Stimulated activated CD8-positive, alpha-beta memory T cell treated with anti-CD3 and anti-CD28 coated beads, Interleukin-4, amount 100 ng/mL, for 48 hours (primary cell): ENCODE measurements around the gene GNAQ.

Source experiments
- DNase-seq: peaks from one replicate; pipeline ENCODE4 v3.0.0-alpha.2; 2020

Gene GNAQ

DNA sequence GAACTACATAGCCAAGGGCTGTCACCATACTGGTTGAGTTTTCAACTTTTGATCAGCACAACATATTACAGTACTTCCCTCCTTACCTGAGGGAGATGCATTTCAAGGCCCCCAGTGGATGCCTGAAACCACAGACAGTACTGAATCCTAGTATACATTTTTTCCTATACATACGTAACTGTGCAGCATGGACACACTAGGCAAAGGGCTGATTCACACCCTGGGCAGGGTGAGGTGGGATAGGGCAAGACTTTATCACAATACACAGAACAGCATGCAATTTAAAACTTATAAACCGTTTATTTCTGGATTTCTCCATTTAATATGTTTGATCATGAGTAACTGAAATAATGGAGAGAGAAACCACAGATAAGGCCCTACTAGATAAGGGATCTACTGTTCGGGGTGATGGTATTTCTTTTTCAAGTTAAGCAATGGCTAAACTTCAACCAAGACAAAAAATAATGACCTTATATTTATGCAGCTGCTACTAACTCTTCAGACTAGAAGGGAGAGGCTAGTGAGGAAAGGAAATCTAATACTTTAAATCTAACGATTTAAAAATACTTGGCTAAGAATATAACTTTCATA lies 196.6 kb downstream of the GNAQ start:
- DNase-seq, result no peak

GRCh38 chr9:77833561-77834429 lies 197.8 kb downstream of the GNAQ start:
- no peak for DNase-seq

DNA sequence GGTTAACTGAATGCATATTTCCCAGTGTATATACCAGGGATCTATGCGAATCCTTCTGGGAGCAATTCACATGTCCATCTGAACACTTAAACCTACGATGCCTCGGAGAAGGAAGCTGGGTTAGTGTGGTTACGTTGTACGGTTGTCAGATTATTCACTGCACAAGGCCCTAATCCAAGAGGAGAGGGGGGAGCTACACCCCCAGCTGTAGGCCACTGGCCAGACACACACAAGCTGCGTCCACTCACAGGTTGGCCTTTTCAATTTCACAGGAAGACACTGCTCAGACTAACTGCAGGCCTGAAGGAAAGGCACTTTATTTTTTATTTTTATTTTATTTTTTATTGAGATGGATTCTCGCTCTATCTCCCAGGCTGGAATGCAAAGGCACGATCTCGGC lies 199.0 kb downstream of the GNAQ start:
- no peak for DNase-seq

DNA sequence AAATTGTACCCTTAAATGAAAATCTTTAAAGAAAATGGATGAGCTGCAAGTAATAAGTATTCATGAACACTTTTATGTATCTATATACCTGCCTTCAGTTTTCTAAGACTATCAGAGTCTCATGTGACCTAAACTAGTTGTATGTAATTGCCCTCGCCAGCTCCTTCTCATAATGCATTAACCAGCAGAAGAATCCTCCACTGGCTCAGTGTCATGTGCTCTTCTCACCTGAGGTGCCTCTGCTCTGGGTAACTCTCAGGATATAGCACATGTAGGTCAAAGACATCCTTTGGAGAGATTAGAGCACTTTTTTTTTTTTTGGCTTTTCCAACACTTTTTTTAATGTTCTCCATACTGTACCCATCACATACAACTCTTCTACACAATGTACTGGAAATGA lies 199.8 kb downstream of the GNAQ start:
- DNase-seq, result no peak

- no peak for DNase-seq
These were observed 200.9 kb downstream of the GNAQ start for GRCh38 chr9:77830618-77831285.

- DNase-seq, result no peak
These were observed 202.2 kb downstream of the GNAQ start for GRCh38 chr9:77829420-77829819.

GRCh38 chr9:77827104-77827784 lies 204.4 kb downstream of the GNAQ start:
- no peak for DNase-seq

DNA sequence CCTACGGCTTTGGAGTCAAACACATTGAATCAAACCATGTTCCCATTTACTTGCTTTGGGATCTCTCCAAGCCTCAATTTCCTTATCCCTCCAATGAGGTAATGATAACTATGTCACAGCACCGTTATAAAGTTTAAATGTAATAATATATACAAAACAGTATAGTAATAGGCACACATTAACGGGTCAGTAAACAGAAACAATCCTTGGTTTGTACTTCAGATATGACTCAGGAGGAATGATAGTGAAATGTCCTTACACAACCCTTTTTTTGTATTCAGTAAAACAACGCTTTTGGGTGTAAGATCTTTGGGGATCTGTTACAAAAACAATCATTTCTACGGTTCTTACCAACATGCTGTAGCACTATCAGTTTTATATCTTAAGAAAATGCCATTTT lies 205.0 kb downstream of the GNAQ start:
- DNase-seq, result no peak

DNA sequence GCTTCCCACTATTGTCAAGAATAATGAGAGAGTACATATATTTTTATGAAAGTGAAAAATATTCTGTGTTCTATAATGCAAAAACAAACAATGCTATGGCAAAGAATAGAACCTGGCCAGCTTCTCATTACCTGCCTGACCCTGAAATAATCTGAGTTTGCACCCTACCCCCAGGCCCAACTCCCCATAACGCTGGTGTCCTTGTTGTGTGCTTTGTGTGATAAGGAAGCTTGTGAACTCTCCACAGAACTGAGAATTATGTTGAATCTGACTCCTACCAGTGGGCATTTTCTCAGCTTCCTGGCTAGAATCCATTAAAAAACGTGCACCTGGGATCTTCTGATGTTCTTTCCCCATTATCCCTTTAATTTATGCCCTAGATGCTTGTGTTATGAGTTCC lies 205.5 kb downstream of the GNAQ start:
- no peak for DNase-seq

GRCh38 chr9:77825361-77825760 lies 206.2 kb downstream of the GNAQ start:
- no peak for DNase-seq

DNA sequence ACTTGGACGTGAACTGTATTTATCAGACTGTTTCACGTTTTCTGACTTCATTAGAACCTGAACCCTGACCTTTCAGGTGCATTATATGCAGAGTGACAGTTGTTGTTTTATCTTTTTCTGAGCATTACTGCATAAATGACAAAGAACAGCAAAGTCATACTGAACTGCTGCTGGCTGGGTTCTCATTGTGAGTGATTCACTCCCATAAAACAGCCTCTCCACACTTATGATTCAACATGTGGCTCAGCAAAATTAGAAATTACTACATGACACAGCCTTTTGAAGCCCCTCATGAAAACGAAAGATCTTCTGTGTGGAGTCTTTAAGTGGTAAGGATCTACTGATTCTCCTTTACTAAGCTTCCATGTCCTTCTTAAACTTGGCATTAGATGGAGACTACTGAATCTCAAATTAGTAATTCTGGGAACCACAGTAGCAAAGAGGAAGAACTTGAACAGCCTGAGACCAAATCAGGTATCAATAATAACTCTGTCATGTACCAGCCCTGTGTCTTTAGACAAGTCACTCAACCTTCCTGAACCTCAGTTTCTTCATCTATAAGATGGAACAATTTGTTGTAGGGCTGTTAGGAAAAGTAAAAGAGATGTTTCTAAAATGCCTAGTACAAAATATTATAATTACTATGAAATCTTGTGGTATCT lies 211.2 kb downstream of the GNAQ start:
- no peak for DNase-seq

- DNase-seq, result no peak
These were observed 212.0 kb downstream of the GNAQ start for GRCh38 chr9:77819657-77820056.

GRCh38 chr9:77817590-77818311 lies 213.9 kb downstream of the GNAQ start:
- DNase-seq, result no peak

- no peak for DNase-seq
These were observed 214.8 kb downstream of the GNAQ start for GRCh38 chr9:77816641-77817341.

GRCh38 chr9:77815260-77815659 lies 216.4 kb downstream of the GNAQ start:
- no peak for DNase-seq

DNA sequence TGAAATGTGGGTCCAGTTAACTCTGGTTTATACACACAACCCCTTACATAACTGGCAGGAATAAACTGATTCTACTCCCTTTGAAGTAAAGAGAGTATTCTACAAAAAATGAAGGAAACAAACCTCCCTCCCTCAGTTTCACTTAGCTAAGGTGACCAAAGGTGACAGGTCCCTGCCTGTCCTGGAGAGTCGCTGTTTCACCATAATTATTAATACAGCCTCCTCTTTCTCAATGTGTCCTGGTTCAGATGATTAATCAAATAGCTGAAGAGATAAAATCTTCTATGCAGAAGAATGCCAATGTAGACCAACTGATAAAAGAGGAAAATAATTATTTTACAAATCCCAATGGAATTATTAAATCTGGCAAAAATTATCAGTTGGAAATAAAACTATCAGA lies 219.8 kb downstream of the GNAQ start:
- DNase-seq, result no peak

DNA sequence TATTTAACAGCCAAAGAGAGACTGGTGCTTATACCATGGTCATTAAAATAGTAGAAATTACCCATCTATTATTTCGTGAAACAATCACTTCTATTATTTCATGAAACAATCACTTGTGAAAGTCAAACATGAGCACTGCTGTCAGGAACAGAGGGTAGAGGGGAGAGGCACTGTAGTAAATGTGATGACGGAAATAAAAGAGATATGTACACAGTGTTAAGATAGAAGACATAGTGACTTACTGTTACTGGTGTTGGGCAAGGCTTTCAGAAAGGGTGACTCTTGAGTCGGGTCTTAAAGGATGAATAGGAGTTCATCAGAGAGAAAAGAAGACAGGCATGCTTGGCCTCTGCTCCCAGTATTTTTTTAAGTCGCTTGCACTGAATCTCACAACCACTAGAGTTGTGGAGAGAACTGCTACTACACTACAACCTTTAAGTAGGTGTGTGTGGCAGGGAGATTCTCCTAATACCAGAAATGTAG lies 220.9 kb downstream of the GNAQ start:
- no peak for DNase-seq

GRCh38 chr9:77810047-77810446 lies 221.6 kb downstream of the GNAQ start:
- DNase-seq, result no peak

DNA sequence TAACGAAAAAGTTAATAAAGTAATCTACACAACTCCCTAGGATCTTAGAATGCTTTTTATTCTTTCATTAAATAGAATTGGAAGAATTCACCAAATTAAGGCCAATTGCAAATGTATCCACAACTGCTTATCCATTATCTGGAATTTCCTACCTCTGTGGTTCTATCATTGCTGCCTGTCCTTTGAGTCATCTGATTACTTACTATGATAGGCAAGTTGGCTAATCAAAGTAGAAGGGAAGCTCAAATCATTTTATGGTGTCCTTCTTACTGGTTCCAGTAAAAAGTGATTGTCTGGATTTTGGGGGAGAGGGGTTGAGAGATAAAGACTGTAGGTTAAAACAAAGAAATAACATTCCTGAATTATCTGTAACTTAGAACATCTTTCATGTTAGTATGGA lies 222.1 kb downstream of the GNAQ start:
- no peak for DNase-seq

DNA sequence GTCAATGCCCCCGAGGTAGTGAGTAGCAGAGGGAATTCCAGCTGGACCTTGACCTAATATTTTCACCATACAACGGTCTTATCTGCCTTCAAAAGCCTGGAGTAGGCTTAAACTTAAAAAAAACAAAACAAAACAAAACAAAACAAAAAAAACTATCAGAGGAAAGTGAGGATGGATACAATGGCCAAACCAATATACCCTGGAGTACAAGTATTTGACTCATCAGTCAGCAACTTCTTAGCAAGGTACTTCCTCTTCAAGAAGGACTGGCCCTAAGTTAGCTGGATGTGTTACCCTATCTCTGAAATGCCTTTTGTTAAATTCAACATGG lies 222.9 kb downstream of the GNAQ start:
- no peak for DNase-seq
